NCI-H345 treated with DMSO at 0.1 percent for 48 hours (cell line): ENCODE results near the gene RRP36.
"Not testable (repeated sequence)": the region's sequence is repeated elsewhere in the genome, so short reads cannot be mapped to it uniquely, and the experiment has no call there.

Experiments
- DNase-seq: peaks from one replicate; lab custom pipeline; 2025; ENCODE audit not compliant: unreplicated experiment; lab: John Stamatoyannopoulos, UW

Gene RRP36, protein sequence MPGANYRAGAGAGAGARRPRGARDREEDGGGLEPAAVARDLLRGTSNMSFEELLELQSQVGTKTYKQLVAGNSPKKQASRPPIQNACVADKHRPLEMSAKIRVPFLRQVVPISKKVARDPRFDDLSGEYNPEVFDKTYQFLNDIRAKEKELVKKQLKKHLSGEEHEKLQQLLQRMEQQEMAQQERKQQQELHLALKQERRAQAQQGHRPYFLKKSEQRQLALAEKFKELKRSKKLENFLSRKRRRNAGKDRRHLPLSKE

DNA sequence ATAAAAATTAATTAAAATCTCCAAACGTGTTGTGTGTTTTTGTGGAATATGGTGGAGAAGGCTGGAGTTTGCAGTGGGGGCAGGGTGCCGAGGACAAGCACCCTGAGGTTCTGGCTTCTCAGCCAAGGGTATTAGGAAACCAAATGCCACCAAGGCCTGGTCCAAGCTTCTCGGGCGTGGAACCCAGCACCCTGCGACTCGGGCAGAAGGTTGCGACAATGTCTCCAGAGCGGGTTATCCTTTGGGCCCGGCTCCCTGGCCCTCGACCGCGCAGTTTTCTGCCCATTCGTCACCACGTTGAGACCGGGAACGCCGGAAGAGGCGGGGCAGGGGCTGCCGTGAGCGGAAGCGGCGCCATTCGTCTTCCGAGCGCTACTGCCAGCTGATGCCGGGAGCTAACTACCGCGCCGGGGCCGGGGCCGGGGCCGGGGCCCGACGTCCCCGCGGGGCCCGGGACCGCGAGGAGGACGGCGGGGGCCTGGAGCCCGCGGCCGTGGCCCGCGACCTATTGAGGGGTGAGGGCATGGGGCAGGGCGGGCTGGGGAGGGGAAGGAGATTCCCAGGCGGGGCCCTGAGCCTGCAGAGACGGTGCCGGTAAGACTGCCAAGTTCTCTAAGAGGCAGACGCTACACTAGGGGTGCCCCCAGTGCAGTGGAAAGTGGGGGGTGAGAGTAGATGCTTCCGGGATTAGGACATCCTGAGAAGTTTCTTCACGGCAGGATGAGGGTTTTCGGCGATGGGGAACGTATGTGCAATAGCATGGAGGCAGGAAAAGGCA is at the start of gene RRP36:
Gene RRP36 (plus strand): TSS at position 354 of the 778 bp plus-strand sequence. CDS start 32 bp downstream, at position 386.
- peak; percentile 57 for DNase-seq

DNA sequence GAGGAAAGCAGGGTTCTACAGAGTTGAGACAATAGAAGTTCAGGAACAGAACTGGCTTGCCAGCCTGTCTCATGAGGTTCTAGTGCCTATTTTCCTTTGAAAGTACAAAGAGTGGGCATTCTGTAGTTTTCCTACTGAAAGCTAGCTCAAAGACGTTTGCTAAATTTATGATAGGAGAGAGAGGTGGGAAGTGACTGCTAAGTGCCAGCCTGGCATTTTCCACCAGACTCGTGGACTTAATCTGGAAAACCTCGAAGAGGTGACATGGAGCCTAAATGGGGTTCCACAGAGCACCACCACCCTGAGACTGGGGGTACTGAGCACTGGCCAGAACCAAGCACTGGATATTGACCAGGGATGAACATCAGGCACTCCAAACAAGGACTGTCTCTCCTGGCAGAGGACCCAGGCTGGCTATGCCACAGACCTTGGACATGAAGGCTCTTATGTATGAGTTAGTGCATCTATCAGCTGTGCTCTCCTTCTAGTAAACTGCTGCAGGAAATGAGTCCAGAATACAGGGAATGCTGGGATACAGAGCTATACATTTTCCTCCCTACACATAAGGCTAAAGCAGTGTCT is 49.6 kb upstream of the RRP36 start:
- DNase-seq, result no peak

DNA sequence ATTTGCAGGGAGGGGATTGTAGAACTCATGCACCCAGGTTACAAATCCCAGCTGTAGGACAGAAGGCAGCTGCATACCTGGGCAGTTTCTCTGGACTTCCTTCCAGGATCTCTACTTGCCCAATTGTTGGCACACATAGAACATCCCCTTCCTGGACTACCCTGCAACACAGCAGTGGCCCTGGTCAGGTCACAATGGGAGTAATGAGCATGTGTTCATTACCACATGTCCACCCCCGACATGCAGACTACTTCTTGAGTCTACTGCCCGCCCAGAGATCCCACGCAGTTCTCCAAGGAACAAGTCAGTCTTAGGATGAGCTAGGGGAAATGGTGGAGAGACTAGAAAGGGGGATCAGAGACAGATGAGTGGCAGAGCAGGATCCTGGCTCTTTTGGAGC is 47.5 kb upstream of the RRP36 start:
- no peak for DNase-seq

DNA sequence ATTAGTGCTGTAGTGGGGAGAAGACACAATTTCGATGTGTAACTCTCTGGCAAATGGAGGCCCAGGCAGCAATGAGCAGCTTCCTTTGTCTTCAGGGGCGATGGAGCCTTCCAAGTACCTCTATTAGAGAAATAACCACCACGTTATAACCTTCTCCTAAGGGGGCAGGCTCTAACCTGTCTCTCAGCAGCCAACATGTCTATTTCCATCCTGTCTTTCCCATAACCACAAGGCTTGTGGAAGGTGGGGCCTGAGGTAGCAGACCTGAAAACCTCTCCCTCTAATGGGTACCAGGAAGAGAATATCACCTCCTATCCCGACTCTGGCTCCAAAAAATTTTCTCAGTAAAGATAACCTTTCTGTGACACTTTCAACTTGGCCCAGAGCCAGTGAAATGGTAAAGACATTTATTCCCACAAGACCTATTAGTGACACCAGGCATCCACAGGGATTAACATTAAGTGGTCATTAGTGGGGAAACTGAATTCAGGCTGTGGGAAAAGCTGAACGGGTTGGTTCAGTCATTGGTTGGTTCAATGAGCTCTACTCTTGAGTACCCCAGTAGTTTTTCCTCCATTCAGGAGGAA is 46.4 kb upstream of the RRP36 start:
- DNase-seq, result no peak

DNA sequence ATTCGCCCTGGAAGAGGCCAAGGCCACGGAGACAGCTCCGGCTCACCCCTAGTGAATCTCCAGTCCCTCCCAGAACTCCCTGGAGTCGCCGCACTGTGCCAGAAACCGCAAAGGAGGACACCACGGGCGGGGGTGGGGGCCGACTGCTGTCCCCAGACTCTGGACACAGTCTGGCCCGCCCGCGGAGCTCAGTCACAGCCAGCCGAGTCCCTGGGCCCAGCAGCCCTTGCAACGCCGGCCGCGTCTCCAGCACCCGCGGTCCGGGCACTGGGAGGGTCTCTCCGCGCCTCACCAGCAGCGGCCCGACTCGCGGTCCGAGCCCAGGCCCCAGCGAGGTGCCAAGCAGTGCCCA is 43.0 kb upstream of the RRP36 start:
- DNase-seq, result no peak

DNA sequence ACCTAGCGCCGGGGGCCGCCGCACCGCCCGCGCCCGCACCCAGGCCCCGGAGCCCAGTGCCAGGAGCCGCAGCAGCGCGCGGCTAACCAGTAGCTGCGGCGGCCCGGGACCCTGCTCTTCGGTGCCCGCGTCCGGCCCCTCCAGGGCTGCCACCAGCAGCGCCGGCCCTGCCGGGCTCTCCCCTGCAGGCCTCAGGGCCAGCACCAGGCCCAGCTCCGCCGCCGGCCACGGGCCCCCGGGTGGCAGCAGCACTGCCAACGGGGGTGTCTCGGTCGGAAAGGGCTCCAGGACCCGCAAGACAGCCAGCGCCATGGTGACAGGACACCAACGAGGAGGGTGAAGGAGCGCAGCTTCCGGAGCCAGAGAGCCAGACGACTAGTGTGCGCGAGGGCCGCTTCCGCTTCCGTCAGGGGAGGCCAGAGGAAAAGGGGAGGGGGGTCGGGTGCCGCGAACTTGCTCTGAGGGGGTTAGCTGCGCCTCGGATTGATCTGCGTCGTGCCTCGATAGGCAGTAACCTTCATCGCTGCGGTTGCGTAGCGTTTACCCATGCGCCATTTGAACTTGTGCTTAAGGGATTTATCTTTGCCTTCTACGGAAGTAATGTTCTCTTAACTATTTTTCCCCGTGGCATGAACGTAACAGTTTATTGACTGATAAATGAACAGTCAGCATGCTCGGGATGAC is 42.4 kb upstream of the RRP36 start, which contains the start of gene PEX6:
Gene PEX6 (minus strand): TSS at position 343 of the 684 bp plus-strand sequence. CDS start 31 bp downstream, at position 312.
- DNase-seq, result peak; percentile 74

DNA sequence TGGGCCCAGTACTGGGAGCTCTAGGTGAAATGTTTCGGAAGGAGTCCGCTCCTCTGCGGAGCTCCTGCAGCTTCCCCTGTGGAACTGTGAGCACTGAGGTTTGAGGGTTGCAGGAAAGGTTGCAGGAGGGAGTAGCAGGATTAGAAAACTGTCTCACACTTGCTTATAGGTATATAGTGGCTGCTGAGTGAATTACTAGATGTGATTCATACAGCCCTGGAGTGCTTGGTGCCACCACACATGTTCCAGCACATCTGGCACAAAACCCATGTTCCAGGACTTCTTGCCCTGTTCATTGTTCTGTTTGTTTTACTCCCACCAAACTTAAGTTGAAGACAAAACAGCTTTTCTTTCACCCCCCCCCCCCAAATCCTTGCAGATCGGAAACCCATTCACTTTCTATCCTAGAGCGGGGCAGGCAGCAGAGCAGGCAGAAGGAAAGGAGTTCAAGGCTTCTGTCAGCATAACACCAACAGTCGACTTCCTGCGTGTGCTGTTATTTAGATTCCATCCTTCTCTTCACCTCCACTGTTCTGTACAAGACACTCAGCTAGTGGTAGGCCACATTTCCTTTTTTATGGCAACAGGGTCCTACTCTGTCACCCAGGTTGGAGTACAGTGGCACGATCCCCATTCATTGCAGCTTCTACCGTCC is 41.8 kb upstream of the RRP36 start:
- DNase-seq, result no peak

DNA sequence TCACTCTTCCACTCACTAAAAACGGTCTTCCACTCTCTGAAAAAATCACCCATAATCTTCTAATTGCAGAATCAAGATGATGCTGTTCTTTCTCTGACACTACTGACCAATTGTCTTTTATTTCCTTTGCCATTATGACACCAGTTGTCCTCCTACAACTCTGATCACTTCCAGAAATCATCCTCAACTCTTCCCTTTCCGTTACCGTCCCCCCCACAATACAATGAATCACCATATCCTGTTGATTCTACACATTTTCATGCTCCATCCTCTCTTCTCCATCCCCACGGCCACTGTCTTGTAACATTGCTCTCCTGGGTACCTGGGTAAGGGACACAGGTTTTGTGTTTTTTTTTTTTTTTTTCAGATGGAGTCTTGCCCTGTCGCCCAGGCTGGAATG is 39.6 kb upstream of the RRP36 start:
- no peak for DNase-seq

DNA sequence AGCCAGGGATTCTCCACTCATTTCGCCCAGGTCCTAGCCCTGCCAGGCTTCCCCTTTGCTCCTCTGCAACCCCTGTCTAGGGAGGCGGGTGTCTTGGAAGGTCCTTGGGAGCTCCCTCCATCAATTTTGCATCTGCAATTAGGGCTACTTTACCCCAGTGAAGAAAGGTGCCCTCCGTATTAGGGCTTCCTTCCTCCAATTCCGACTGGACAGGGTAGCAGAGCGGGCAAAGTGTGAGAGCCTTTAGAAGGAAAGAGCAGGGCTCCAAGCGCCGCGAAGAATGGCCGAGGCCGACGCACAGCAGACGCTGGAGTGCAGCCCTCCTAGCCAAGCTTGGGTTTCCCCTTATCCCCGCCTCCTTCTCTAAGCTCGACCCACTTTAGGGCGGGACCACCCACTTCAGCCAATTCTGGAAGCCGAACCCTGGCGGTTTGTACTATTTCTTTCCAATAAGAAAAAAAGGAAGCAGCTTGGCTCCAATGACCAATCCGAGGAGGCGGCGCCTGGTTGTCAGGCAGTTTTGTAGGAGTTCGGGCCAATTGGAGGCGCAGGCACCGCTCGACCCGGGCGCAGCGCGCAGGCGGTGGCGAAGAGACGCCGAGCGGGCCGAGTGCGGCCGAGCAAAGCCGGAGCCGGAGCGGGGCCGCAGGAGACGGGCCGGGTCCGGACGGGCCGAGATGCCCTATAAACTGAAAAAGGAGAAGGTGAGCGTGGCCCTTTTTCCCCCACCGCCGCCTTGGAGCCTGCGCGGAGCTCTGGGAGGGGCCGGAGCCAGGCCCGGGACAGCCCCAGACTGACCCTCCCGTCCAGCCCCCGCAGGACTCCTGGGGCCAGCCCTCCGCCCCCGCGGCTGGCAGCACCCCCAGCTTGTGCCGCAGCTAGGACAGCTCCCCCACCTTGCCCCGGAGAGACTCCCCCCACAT is 37.2 kb upstream of the RRP36 start, which contains the start of gene PPP2R5D:
Gene PPP2R5D (plus strand): TSS at position 570 of the 923 bp plus-strand sequence. CDS start 108 bp downstream, at position 678.
- DNase-seq, result peak; percentile 99

DNA sequence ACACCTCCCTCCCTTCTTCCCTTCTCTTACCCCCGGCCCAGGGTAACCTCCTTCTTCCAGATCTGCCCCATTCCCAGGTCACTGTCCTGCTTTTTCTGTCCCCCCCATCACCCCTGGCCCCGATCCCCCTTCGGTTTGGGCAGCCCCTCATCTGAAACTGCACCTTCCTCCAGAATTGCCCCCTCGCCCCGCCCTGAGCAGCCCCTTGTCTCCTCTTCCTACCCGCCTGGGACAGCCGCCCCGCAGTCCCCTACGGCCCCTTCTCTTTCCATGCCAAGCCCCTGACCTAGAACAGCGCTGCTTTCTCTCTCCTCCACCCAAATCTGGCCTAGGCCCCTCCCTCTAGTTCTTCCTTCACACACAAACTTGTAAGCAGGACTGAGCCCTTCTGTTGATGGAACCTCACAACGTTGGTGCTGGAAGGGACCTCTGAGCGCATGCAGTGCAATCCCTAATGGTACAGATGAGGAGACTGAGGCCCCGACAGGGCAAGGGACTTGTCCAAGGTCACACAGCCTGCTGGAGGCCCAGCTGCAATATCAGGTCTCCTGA is 36.4 kb upstream of the RRP36 start:
- DNase-seq, result no peak

DNA sequence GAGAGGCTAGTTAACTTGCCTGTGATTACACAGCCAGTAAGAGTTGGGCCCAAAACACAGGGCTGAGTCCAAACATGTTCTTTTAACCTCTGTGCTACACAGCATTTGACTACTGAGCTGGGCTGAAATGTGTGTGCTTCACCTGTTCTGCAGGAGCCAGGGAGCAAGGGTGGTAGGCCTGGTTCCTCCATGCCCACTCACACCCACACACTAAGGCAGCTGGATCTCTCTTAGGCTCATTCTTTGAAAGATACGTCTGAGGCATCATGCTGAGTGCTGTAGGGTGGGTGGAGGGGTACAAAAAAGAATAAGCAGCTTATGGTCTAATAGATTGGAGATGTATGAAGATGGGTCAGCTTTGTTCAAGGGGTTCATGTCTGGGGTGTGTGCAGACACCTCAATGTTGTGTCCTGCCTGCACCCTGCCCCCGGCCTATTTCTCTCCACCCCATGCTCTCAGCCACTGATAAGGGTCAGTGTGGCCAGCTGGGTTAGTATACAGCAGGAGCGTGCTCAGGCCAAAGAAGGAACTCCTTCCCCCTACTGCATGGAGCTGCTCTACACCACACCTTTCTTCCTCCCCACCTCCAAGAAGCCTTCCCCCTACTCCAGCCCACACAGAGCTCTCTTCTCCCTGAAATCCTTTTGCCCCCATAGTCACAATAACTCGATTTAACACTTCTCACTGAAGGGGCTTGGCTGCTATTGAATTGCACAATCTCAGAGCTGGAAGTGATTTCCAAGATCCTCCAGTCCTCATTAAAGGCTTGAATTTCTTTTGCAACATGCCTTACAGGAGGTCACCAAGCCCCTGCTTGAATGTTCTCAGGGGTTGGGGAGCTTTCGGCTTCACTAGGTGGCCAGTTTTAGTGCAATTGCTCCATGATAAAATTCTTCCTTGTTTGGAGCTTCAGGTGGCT is 33.6 kb upstream of the RRP36 start:
- DNase-seq, result no peak

DNA sequence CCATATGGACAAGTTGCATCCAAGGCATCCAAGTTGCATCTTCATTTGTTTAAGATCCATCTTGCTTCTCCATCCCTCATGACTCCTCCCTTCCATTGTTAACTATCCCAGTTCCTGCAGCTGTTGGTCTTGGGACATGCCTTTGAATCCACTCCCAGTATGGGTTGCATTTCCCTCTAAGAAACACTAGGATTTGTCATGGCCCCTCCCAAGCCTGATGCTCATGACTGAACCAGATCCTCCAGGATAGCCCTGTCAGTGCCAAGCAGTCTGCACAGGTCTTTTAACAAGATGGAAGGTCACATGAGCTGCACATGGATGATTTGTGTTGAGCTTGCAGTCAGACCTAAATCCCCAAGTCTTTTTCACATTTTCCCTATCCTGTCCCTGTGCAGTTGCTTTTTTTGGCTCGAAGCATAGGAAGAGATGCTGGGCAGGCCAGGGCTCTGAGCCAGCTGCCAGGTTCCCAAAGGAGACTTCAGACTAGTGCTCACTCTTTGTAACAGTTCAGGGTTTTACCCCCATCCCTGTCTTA is 32.9 kb upstream of the RRP36 start:
- no peak for DNase-seq

DNA sequence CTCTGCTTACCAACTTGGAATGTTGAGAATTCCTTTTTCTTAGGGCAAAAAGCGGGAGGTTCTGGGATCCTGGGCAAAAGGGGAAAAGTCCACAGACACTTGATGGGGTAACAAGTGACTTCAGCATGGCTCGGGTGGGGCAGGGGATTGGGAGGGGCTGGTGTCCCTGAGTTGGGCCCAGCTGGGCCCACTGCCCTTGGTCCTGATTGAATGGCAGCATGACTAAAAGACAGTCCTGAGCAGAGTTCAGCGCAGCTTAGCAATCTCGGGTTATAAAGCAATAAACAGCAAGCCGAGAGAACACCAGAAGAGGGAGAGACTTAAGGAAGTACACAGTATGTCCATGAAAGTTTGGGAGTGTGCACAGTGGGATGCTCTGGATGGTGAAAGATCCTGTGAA is 31.5 kb upstream of the RRP36 start:
- no peak for DNase-seq

DNA sequence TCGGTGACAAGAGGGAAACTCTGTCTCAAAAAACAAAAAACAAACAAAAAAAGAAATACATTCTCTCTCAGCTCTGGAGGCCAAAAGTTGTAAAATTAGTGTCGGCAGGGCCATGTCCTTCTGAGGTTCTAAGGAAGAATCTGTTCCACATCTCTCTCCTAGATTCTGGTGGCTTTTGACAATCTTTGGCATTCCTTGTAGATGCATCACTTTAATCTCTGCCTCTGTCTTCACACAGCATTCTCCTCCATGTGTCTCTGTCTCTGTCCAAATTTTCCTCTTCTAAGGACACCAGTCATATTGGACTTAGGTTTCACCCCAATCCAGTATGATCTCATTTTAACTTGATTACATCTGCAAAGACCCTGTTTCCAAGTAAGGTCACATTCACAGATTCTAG is 28.0 kb upstream of the RRP36 start:
- DNase-seq, result no peak

DNA sequence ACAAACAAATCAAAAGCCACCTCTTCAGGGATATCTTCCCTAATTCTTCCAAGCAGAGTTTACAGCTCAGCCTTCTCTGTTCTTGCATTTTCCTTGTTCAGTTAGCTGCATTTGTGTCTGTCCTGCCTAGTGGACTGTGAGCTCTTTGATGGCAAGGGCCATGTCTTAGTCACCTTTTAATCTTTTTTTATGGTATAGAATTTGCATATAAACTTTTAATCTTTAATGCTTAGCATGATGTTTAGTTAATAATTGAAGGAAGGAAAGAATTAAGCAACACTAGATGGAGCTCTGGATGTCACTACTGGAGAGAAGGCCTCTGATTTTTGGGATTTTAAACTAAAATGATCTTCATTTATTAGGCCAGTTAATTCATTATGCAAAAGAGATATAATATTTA is 24.9 kb upstream of the RRP36 start:
- no peak for DNase-seq

DNA sequence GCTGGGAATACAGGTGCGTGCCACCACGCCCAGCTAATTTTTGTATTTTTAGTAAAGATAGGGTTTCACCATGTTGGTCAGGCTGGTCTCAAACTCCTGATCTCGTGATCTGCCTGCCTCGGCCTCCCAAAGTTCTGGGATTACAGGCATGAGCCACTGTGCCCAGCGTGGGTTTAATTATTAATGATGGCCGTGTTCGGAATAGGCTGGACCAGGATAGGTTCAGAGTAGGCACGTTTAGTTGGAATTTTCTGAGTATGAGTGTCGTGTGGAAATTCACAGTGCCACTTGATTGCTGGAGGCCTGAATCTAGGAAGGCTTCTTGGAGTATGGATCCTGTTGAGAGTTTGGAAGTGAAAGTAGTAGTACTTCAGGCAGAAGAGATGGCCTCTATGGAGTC is 23.2 kb upstream of the RRP36 start:
- DNase-seq, result not testable (repeated sequence)

DNA sequence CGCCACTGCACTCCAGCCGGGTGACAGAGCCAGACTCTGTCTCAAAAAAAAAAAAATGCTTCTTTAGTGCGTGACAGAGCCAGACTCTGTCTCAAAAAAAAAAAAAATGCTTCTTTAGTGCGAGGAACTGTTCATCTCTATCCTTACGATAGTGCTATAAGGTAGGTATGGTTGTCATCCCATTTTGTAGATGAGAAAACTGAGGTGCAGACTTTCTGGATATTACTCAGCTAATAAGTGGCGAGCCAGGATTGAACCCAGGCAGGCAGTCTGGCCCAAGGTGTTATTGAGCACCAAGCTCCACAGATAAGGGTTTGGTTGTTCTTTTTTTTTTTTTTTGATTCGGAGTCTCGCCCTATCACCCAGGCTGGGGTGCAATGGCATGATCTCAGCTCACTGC is 19.6 kb upstream of the RRP36 start:
- DNase-seq, result no peak

DNA sequence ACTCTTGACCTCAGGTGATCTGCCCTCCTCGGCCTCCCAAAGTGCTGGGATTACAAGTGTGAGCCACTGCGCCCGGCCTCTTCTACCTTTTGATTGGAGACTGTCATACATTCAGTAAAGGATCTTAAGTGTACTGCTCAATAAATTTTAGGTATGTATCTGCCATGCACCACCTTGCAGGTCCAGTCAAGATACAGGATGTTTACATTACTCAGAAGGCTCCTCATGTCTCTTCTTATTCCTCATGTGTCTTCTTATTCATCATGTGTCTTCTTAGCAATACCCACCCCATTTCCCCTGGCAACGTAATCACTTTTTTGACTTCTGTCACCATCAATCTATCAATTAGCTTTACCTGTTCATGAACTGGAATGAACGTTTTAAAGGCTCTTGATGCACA is 15.6 kb upstream of the RRP36 start:
- no peak for DNase-seq
